ENCODE data around the gene RNU1-4. TPM values are rescaled to one million over a fixed set of nuclear protein-coding genes. Genes with fewer than 3 reads are reported as not detected.
"Not testable (repeated sequence)": the region's sequence is repeated elsewhere in the genome, so short reads cannot be mapped to it uniquely, and the experiment has no call there.

RNU1-4 gene
- polyA plus RNA-seq, 1 donor, result 3.2 TPM

- no CpG with 5 or more reads among the region's 21 CpGs for WGBS (ENCODE audit: insufficient coverage, low lambda C conversion rate)
- not testable (repeated sequence) for H3K27ac ChIP-seq (ENCODE audit: low read length); H3K4me3 ChIP-seq (ENCODE audit: low read length); H3K27me3 ChIP-seq (ENCODE audit: control insufficient read depth, insufficient read depth, low read length); DNase-seq; H3K9me3 ChIP-seq (ENCODE audit: control insufficient read depth, low read depth, low read length); H3K4me1 ChIP-seq (ENCODE audit: control insufficient read depth, insufficient read depth, low read length); H3K36me3 ChIP-seq (ENCODE audit: control insufficient read depth, insufficient read depth, low read length)
Measured at GRCh38 chr1:16772275-16773204, 32.2 kb downstream of the RNU1-4 start.

DNA sequence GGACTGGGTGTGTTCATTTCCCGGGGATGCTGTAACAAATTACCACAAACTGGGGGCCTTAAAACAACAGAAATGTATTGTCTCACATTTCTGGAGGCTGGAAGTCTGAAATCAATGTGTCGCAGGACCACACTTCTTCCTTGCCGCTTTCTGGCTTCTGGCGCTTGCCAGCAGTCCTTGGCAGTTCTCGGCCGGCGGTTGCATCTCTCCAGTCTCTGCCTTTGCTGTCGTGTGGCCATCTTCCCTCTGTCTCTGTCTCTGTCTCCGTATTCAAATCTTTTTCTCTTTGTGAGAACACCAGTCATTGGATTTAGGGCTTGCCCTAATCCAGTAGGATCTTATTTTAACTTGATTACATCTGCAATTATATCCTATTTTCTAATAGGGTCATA, 32.9 kb downstream of the RNU1-4 start:
- H3K27ac ChIP-seq (ENCODE audit: low read length); H3K9me3 ChIP-seq (ENCODE audit: control insufficient read depth, low read depth, low read length); H3K4me1 ChIP-seq (ENCODE audit: control insufficient read depth, insufficient read depth, low read length); H3K4me3 ChIP-seq (ENCODE audit: low read length); H3K27me3 ChIP-seq (ENCODE audit: control insufficient read depth, insufficient read depth, low read length); H3K36me3 ChIP-seq (ENCODE audit: control insufficient read depth, insufficient read depth, low read length); DNase-seq: not testable (repeated sequence)
- WGBS (ENCODE audit: insufficient coverage, low lambda C conversion rate), result no CpG with 5 or more reads among the region's 9 CpGs

GRCh38 chr1:16773723-16774122, 33.4 kb downstream of the RNU1-4 start:
- WGBS (ENCODE audit: insufficient coverage, low lambda C conversion rate), result 100% methylated on average over 1 of the region's 6 CpGs
- not testable (repeated sequence) for H3K27ac ChIP-seq (ENCODE audit: low read length); H3K27me3 ChIP-seq (ENCODE audit: control insufficient read depth, insufficient read depth, low read length); DNase-seq; H3K4me1 ChIP-seq (ENCODE audit: control insufficient read depth, insufficient read depth, low read length); H3K9me3 ChIP-seq (ENCODE audit: control insufficient read depth, low read depth, low read length); H3K36me3 ChIP-seq (ENCODE audit: control insufficient read depth, insufficient read depth, low read length); H3K4me3 ChIP-seq (ENCODE audit: low read length)

DNA sequence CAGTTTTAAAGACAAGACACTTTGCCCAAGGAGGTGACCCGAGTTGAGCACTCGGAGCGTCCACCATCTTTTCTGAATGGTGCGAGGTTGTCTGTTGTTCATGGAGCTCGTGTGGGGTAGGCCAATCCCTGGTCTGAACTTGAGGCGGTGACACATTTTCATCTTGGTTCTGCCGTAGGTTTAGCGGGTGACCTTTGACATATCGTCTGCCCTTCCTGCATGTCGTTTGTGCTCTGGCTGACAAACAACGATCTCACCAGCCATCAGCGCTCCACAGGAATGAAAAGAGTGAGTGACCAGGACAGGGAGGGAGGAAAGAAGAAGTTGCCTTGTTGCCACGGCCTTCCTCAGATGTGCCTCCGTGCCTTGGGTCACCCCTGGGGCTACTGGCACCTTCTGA, 34.5 kb downstream of the RNU1-4 start:
- not testable (repeated sequence) for DNase-seq; H3K27me3 ChIP-seq (ENCODE audit: control insufficient read depth, insufficient read depth, low read length); H3K4me1 ChIP-seq (ENCODE audit: control insufficient read depth, insufficient read depth, low read length); H3K4me3 ChIP-seq (ENCODE audit: low read length); H3K36me3 ChIP-seq (ENCODE audit: control insufficient read depth, insufficient read depth, low read length); H3K9me3 ChIP-seq (ENCODE audit: control insufficient read depth, low read depth, low read length); H3K27ac ChIP-seq (ENCODE audit: low read length)
- no CpG with 5 or more reads among the region's 14 CpGs for WGBS (ENCODE audit: insufficient coverage, low lambda C conversion rate)

DNA sequence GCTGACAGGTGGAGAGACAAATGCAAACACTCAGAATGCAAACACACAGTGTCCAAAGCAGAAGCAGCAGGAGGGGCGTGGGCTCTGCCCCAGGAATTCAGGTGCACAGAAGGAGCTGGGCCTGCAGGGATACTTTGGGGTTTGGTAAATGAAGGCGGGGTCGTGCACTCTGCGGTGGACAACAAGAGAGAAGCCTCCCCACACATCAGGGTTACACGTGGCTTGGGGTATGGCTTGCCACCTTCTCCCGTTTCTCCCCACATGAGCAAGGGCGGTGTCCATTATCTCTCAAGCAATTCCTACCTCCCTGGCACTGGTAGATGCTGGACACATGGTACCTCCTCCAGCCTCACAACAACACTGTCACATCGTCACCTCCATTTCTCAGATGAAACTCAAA, 35.0 kb downstream of the RNU1-4 start:
- not testable (repeated sequence) for H3K4me1 ChIP-seq (ENCODE audit: control insufficient read depth, insufficient read depth, low read length); DNase-seq; H3K27ac ChIP-seq (ENCODE audit: low read length); H3K36me3 ChIP-seq (ENCODE audit: control insufficient read depth, insufficient read depth, low read length); H3K27me3 ChIP-seq (ENCODE audit: control insufficient read depth, insufficient read depth, low read length); H3K4me3 ChIP-seq (ENCODE audit: low read length); H3K9me3 ChIP-seq (ENCODE audit: control insufficient read depth, low read depth, low read length)
- no CpG with 5 or more reads among the region's 8 CpGs for WGBS (ENCODE audit: insufficient coverage, low lambda C conversion rate)

DNA sequence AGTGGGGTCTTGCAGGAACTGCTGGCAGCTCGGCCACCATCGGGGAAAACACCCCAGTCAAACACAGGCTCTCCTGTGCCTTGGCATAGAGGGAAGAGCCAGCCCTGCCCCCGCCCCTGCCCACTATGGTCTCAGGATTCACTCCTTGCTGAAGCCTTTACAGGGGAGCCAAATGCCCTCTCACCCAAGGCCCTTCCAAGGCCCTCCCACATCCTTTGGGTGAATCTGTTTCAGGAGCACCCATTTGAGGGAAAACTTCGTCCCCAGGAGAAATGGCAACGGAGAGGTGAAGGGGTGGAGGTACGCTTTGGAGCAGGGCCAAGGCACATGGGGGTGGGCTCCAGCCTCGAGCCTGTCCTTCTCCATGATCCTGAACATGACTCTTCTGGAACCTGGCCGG, 35.9 kb downstream of the RNU1-4 start:
- WGBS (ENCODE audit: insufficient coverage, low lambda C conversion rate), result no CpG with 5 or more reads among the region's 8 CpGs

DNA sequence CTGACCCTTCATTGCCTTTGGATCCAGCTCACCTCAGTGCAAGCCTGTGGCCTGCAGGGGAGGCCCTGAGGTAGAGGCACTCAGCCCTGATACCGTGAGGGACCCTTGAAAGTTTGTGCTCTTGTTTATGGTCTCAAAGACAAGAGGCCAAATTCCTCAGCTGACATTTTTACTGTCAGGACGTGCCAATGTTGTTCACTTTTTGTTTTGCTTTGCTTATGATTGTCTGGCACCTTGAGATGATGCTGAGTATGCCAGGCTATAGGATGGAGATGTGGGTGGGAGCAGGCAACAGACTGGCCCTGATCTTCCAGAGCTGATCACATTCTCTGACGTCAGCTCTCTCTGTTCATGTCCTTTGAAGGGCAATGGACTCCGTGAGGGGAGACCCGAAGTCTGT, 36.5 kb downstream of the RNU1-4 start:
- WGBS (ENCODE audit: insufficient coverage, low lambda C conversion rate), result 83% methylated on average over 1 of the region's 5 CpGs
- H3K4me1 ChIP-seq (ENCODE audit: control insufficient read depth, insufficient read depth, low read length); H3K27ac ChIP-seq (ENCODE audit: low read length); H3K36me3 ChIP-seq (ENCODE audit: control insufficient read depth, insufficient read depth, low read length); H3K4me3 ChIP-seq (ENCODE audit: low read length); H3K9me3 ChIP-seq (ENCODE audit: control insufficient read depth, low read depth, low read length); DNase-seq; H3K27me3 ChIP-seq (ENCODE audit: control insufficient read depth, insufficient read depth, low read length): not testable (repeated sequence)

More for the DNA sequence above, 35.9 kb downstream of the RNU1-4 start:
- H3K4me1 ChIP-seq (ENCODE audit: control insufficient read depth, insufficient read depth, low read length); DNase-seq; H3K27ac ChIP-seq (ENCODE audit: low read length); H3K36me3 ChIP-seq (ENCODE audit: control insufficient read depth, insufficient read depth, low read length); H3K9me3 ChIP-seq (ENCODE audit: control insufficient read depth, low read depth, low read length); H3K4me3 ChIP-seq (ENCODE audit: low read length); H3K27me3 ChIP-seq (ENCODE audit: control insufficient read depth, insufficient read depth, low read length): not testable (repeated sequence)

DNA sequence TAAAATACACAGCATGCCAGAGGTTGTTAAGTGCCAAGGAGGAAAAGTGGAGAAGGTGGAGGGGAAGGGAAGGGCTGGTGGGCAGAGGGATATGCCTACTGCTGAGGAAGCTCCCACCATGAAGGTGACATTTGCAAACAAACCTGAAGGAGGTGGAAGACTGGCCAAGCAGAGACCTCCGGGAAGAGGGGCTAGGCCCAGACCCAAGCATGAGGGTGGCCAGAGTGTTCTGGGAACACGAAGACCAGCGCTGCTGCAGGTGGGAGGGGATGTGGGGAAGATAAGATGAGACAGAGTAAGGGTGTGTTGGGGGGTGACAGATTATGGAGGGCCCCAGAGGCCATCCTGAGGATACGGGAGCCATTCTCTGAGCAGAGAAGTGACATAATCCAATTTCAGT, 37.5 kb downstream of the RNU1-4 start:
- H3K4me3 ChIP-seq (ENCODE audit: low read length); H3K27ac ChIP-seq (ENCODE audit: low read length); H3K4me1 ChIP-seq (ENCODE audit: control insufficient read depth, insufficient read depth, low read length); DNase-seq; H3K36me3 ChIP-seq (ENCODE audit: control insufficient read depth, insufficient read depth, low read length); H3K9me3 ChIP-seq (ENCODE audit: control insufficient read depth, low read depth, low read length); H3K27me3 ChIP-seq (ENCODE audit: control insufficient read depth, insufficient read depth, low read length): not testable (repeated sequence)
- WGBS (ENCODE audit: insufficient coverage, low lambda C conversion rate), result 75% methylated on average over 2 of the region's 4 CpGs

DNA sequence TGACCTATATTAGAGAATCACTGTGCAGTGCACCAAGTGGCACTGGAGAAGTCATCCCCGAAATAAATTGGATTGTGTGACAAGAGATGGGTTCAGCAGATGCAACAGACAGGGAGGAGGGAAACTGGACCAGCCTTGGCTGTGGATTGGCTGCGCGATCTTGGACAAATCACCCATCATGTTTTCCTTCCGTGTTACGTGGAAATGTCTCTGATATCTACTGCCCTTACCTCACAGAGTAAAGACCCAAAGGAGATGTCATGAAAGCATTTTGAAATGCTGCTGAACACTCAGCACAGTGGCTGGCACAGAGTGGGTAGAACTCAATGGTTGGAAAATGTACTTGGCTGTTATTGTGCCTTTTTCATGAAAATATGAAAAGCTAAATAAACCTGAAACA, 39.2 kb downstream of the RNU1-4 start:
- H3K27me3 ChIP-seq (ENCODE audit: control insufficient read depth, insufficient read depth, low read length); H3K27ac ChIP-seq (ENCODE audit: low read length); DNase-seq; H3K36me3 ChIP-seq (ENCODE audit: control insufficient read depth, insufficient read depth, low read length); H3K4me1 ChIP-seq (ENCODE audit: control insufficient read depth, insufficient read depth, low read length); H3K4me3 ChIP-seq (ENCODE audit: low read length); H3K9me3 ChIP-seq (ENCODE audit: control insufficient read depth, low read depth, low read length): not testable (repeated sequence)
- no CpG with 5 or more reads among the region's 5 CpGs for WGBS (ENCODE audit: insufficient coverage, low lambda C conversion rate)

GRCh38 chr1:16781033-16781432, 40.7 kb downstream of the RNU1-4 start:
- H3K4me1 ChIP-seq (ENCODE audit: control insufficient read depth, insufficient read depth, low read length); DNase-seq; H3K4me3 ChIP-seq (ENCODE audit: low read length); H3K9me3 ChIP-seq (ENCODE audit: control insufficient read depth, low read depth, low read length); H3K36me3 ChIP-seq (ENCODE audit: control insufficient read depth, insufficient read depth, low read length); H3K27me3 ChIP-seq (ENCODE audit: control insufficient read depth, insufficient read depth, low read length): not testable (repeated sequence)
- WGBS (ENCODE audit: insufficient coverage, low lambda C conversion rate), result no CpG with 5 or more reads among the region's 2 CpGs
- peak overlapping the region; percentile 61 for H3K27ac ChIP-seq (ENCODE audit: low read length)

- no CpG with 5 or more reads among the region's 5 CpGs for WGBS (ENCODE audit: insufficient coverage, low lambda C conversion rate)
- H3K27ac ChIP-seq (ENCODE audit: low read length), result not testable (repeated sequence)
Measured at GRCh38 chr1:16781625-16782024, 41.3 kb downstream of the RNU1-4 start.

More at GRCh38 chr1:16781625-16782024, 41.3 kb downstream of the RNU1-4 start:
- H3K27me3 ChIP-seq (ENCODE audit: control insufficient read depth, insufficient read depth, low read length); H3K36me3 ChIP-seq (ENCODE audit: control insufficient read depth, insufficient read depth, low read length); H3K4me3 ChIP-seq (ENCODE audit: low read length); DNase-seq; H3K9me3 ChIP-seq (ENCODE audit: control insufficient read depth, low read depth, low read length); H3K4me1 ChIP-seq (ENCODE audit: control insufficient read depth, insufficient read depth, low read length): not testable (repeated sequence)
